GM21717 (cell line): ENCODE measurements around the gene PRKG1.
"Not testable (repeated sequence)": the region's sequence is repeated elsewhere in the genome, so short reads cannot be mapped to it uniquely, and the experiment has no call there.

Experiments used
- ATAC-seq: cut with Tn5 transposase; IDR thresholded peaks from one replicate; pipeline ENCODE4 v1.9.1; 2021; ENCODE audit warnings: mild to moderate bottlenecking, moderate library complexity; ENCODE audit not compliant: unreplicated experiment

PRKG1 gene

GRCh38 chr10:51260376-51260775, 186.1 kb downstream of the PRKG1 start:
- no peak for ATAC-seq

GRCh38 chr10:51266496-51266895, 192.2 kb downstream of the PRKG1 start:
- no peak for ATAC-seq

GRCh38 chr10:51267980-51268570, 193.8 kb downstream of the PRKG1 start:
- not testable (repeated sequence) for ATAC-seq

GRCh38 chr10:51269821-51270220, 195.5 kb downstream of the PRKG1 start:
- no peak for ATAC-seq

- no peak for ATAC-seq
Observed at GRCh38 chr10:51270936-51271530, 196.7 kb downstream of the PRKG1 start.

GRCh38 chr10:51272099-51272498, 197.8 kb downstream of the PRKG1 start:
- not testable (repeated sequence) for ATAC-seq

- ATAC-seq, result no peak
Observed at GRCh38 chr10:51272555-51272954, 198.3 kb downstream of the PRKG1 start.

GRCh38 chr10:51273574-51273973, 199.3 kb downstream of the PRKG1 start:
- ATAC-seq, result no peak

- not testable (repeated sequence) for ATAC-seq
Observed at GRCh38 chr10:51276097-51276496, 201.8 kb downstream of the PRKG1 start.

GRCh38 chr10:51281387-51281786, 207.1 kb downstream of the PRKG1 start:
- not testable (repeated sequence) for ATAC-seq

GRCh38 chr10:51285601-51286000, 211.3 kb downstream of the PRKG1 start:
- no peak for ATAC-seq

- ATAC-seq, result no peak
Observed at GRCh38 chr10:51288511-51288910, 214.2 kb downstream of the PRKG1 start.

- ATAC-seq, result no peak
Observed at GRCh38 chr10:51289519-51289918, 215.2 kb downstream of the PRKG1 start.

GRCh38 chr10:51291961-51292360, 217.7 kb downstream of the PRKG1 start:
- ATAC-seq, result no peak

- ATAC-seq, result no peak
Observed at GRCh38 chr10:51297438-51297837, 223.2 kb downstream of the PRKG1 start.

GRCh38 chr10:51300617-51301304, 226.5 kb downstream of the PRKG1 start:
- ATAC-seq, result no peak

GRCh38 chr10:51301644-51302043, 227.4 kb downstream of the PRKG1 start:
- no peak for ATAC-seq

- ATAC-seq, result no peak
Observed at GRCh38 chr10:51302316-51302715, 228.0 kb downstream of the PRKG1 start.

- no peak for ATAC-seq
Observed at GRCh38 chr10:51308116-51308515, 233.8 kb downstream of the PRKG1 start.

- no peak for ATAC-seq
Observed at GRCh38 chr10:51311228-51311627, 236.9 kb downstream of the PRKG1 start.

- ATAC-seq, result no peak
Observed at GRCh38 chr10:51312817-51313216, 238.5 kb downstream of the PRKG1 start.

- ATAC-seq, result no peak
Observed at GRCh38 chr10:51313251-51313650, 239.0 kb downstream of the PRKG1 start.
